ENCODE results near the gene C15orf40. TPM values are rescaled to one million over a fixed set of nuclear protein-coding genes. Genes with fewer than 3 reads are reported as not detected.
A peak's percentile ranks its signal among the peaks of the same experiment; 100 is the strongest.

The C15orf40 gene
- polyA plus RNA-seq (2013, experiment 1 of 2), result 15.4 TPM
- 13.8 TPM for polyA plus RNA-seq (2013, experiment 2 of 2)

- Histone ChIP-seq H3K27me3 (ENCODE audit: control insufficient read depth in 1 of 2, insufficient read depth in 1 of 2, low read length in 2 of 2) (no peaks in the 10 kb centered on the region), H4K8ac (ENCODE audit: low read length) (peak within 1 kb of the TSS; percentile 99), H2AFZ (ENCODE audit: low read depth, low read length) (peak within 1 kb of the TSS; percentile 87), H3K4ac (ENCODE audit: low read depth in 1 of 2, low read length in 2 of 2) (peak within 1 kb of the TSS; percentile 85 to 91), H3K18ac (ENCODE audit: low read depth in 1 of 2, low read length in 2 of 2) (peak within 1 kb of the TSS; percentile 82 to 85), H3K9me3 (ENCODE audit: control insufficient read depth, low read length) (no peaks in the 10 kb centered on the region), H2BK12ac (ENCODE audit: low read length in 2 of 2) (peak within 1 kb of the TSS in 1 of 2 experiments; percentile 0), H3K4me3 (ENCODE audit: insufficient read depth in 1 of 2, low read depth in 1 of 2, low read length in 2 of 2) (peak within 1 kb of the TSS; percentile 85 to 96), H3K14ac (ENCODE audit: low read length in 2 of 2) (peak within 1 kb of the TSS in 1 of 2 experiments; percentile 86), H2AK5ac (ENCODE audit: low read length, severe bottlenecking) (peak within 1 kb of the TSS; percentile 53), H2BK120ac (ENCODE audit: low read depth, low read length) (no peak within 1 kb of the TSS), H3K4me1 (ENCODE audit: control insufficient read depth, insufficient read depth, low read depth, low read length) (peaks cover 5% of the 10 kb centered on the region), H3K36me3 (ENCODE audit: control insufficient read depth in 1 of 2, insufficient read depth in 2 of 2, low read depth in 1 of 2, low read length in 2 of 2) (peaks cover 16 to 38% of the 10 kb centered on the region in 2 experiments), H2BK15ac (ENCODE audit: low read depth, poor library complexity, severe bottlenecking) (peak within 1 kb of the TSS; percentile 20), H3K4me2 (ENCODE audit: low read length, poor library complexity, severe bottlenecking) (peak within 1 kb of the TSS; percentile 53), H3K23ac (ENCODE audit: low read length in 2 of 2) (no peak within 1 kb of the TSS), H4K91ac (ENCODE audit: low read length) (peak within 1 kb of the TSS; percentile 97), H2BK5ac (ENCODE audit: low read depth, low read length, poor library complexity, severe bottlenecking) (no peak within 1 kb of the TSS), H3K9ac (ENCODE audit: low read length) (peak within 1 kb of the TSS; percentile 94), H3K79me1 (replicated peaks; ENCODE audit: low read length, poor library complexity, severe bottlenecking) (peaks cover 21% of the 10 kb centered on the region), H3K27ac (ENCODE audit: low read length, poor library complexity, severe bottlenecking) (peak within 1 kb of the TSS; percentile 70)
- DNase-seq, result peak; percentile 89
- 10% methylated on average over 60 of the region's 64 CpGs for WGBS
Observed at GRCh38 chr15:83011271-83012075, at the start of gene C15orf40. Gene C15orf40, minus strand, starts transcription at chr15:83011639. Its CDS starts 32 bp downstream, at chr15:83011607.

- Histone ChIP-seq H3K9me3 (ENCODE audit: control insufficient read depth, low read length) (no peaks in the 10 kb centered on the region), H3K27ac (ENCODE audit: low read length, poor library complexity, severe bottlenecking) (no peak overlapping the region), H3K14ac (ENCODE audit: low read length in 2 of 2) (no peak overlapping the region), H3K36me3 (ENCODE audit: control insufficient read depth in 1 of 2, insufficient read depth in 2 of 2, low read depth in 1 of 2, low read length in 2 of 2) (peaks cover 10 to 28% of the 10 kb centered on the region in 2 experiments), H3K4me1 (ENCODE audit: control insufficient read depth, insufficient read depth, low read depth, low read length) (peaks cover 3% of the 10 kb centered on the region), H4K8ac (ENCODE audit: low read length) (no peak overlapping the region), H2BK5ac (ENCODE audit: low read depth, low read length, poor library complexity, severe bottlenecking) (no peak overlapping the region), H2BK120ac (ENCODE audit: low read depth, low read length) (no peak overlapping the region), H3K4me2 (ENCODE audit: low read length, poor library complexity, severe bottlenecking) (no peak overlapping the region), H3K9ac (ENCODE audit: low read length) (no peak overlapping the region), H3K79me1 (replicated peaks; ENCODE audit: low read length, poor library complexity, severe bottlenecking) (peaks cover 6% of the 10 kb centered on the region), H3K18ac (ENCODE audit: low read depth in 1 of 2, low read length in 2 of 2) (no peak overlapping the region), H3K23ac (ENCODE audit: low read length in 2 of 2) (no peak overlapping the region), H3K27me3 (ENCODE audit: control insufficient read depth in 1 of 2, insufficient read depth in 1 of 2, low read length in 2 of 2) (no peaks in the 10 kb centered on the region), H2AK5ac (ENCODE audit: low read length, severe bottlenecking) (no peak overlapping the region), H2BK15ac (ENCODE audit: low read depth, poor library complexity, severe bottlenecking) (no peak overlapping the region), H4K91ac (ENCODE audit: low read length) (no peak overlapping the region), H2AFZ (ENCODE audit: low read depth, low read length) (no peak overlapping the region), H3K4me3 (ENCODE audit: insufficient read depth in 1 of 2, low read depth in 1 of 2, low read length in 2 of 2) (no peak overlapping the region), H3K4ac (ENCODE audit: low read depth in 1 of 2, low read length in 2 of 2) (no peak overlapping the region), H2BK12ac (ENCODE audit: low read length in 2 of 2) (no peak overlapping the region)
- 93% methylated on average over 6 of the region's 7 CpGs for WGBS
- no peak for DNase-seq
Observed at GRCh38 chr15:83057696-83058376, 46.4 kb upstream of the C15orf40 start.

- Histone ChIP-seq H3K4ac (ENCODE audit: low read depth in 1 of 2, low read length in 2 of 2) (no peak overlapping the region), H3K9me3 (ENCODE audit: control insufficient read depth, low read length) (no peaks in the 10 kb centered on the region), H4K8ac (ENCODE audit: low read length) (no peak overlapping the region), H3K79me1 (replicated peaks; ENCODE audit: low read length, poor library complexity, severe bottlenecking) (peaks cover 7% of the 10 kb centered on the region), H3K4me2 (ENCODE audit: low read length, poor library complexity, severe bottlenecking) (no peak overlapping the region), H3K9ac (ENCODE audit: low read length) (no peak overlapping the region), H3K18ac (ENCODE audit: low read depth in 1 of 2, low read length in 2 of 2) (no peak overlapping the region), H2BK15ac (ENCODE audit: low read depth, poor library complexity, severe bottlenecking) (no peak overlapping the region), H2AFZ (ENCODE audit: low read depth, low read length) (no peak overlapping the region), H3K27ac (ENCODE audit: low read length, poor library complexity, severe bottlenecking) (no peak overlapping the region), H3K23ac (ENCODE audit: low read length in 2 of 2) (no peak overlapping the region), H3K14ac (ENCODE audit: low read length in 2 of 2) (no peak overlapping the region), H3K4me1 (ENCODE audit: control insufficient read depth, insufficient read depth, low read depth, low read length) (peaks cover 3% of the 10 kb centered on the region), H3K27me3 (ENCODE audit: control insufficient read depth in 1 of 2, insufficient read depth in 1 of 2, low read length in 2 of 2) (no peaks in the 10 kb centered on the region), H2BK12ac (ENCODE audit: low read length in 2 of 2) (no peak overlapping the region), H3K36me3 (ENCODE audit: control insufficient read depth in 1 of 2, insufficient read depth in 2 of 2, low read depth in 1 of 2, low read length in 2 of 2) (peaks cover 11 to 32% of the 10 kb centered on the region in 2 experiments), H3K4me3 (ENCODE audit: insufficient read depth in 1 of 2, low read depth in 1 of 2, low read length in 2 of 2) (no peak overlapping the region), H2BK5ac (ENCODE audit: low read depth, low read length, poor library complexity, severe bottlenecking) (no peak overlapping the region), H2BK120ac (ENCODE audit: low read depth, low read length) (no peak overlapping the region), H4K91ac (ENCODE audit: low read length) (no peak overlapping the region), H2AK5ac (ENCODE audit: low read length, severe bottlenecking) (no peak overlapping the region)
- no peak for DNase-seq
- WGBS, result 80% methylated on average over 1 of the region's 1 CpG
Observed at GRCh38 chr15:83057002-83057401, 45.6 kb upstream of the C15orf40 start.

DNA sequence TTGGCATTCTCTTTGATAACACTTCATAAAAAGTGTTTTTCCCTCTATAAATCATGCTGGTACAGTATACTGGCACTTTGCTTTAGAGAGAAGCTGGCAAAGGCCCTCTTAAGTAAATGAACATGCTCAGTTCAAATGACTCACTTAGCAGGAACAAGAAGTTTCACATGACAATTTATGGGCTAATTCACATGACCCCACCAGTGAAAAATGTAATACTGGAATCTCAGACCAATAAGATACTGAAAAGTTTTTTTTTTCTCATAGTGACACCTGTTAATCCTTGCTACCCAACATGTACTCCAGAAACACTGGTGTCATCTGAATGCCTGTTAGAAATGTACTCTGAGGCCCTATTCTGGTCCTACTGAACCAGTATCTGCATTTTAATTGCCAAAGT lies 41.7 kb upstream of the C15orf40 start:
- no peak overlapping the region for H4K91ac ChIP-seq (ENCODE audit: low read length)
- H3K79me1 ChIP-seq (replicated peaks; ENCODE audit: low read length, poor library complexity, severe bottlenecking), result peaks cover 12% of the 10 kb centered on the region
- no peaks in the 10 kb centered on the region for H3K27me3 ChIP-seq (ENCODE audit: control insufficient read depth in 1 of 2, insufficient read depth in 1 of 2, low read length in 2 of 2)
- DNase-seq, result peak; percentile 87
- H3K27ac ChIP-seq (ENCODE audit: low read length, poor library complexity, severe bottlenecking), result no peak overlapping the region
- H3K4me2 ChIP-seq (ENCODE audit: low read length, poor library complexity, severe bottlenecking), result no peak overlapping the region
- H2BK12ac ChIP-seq (ENCODE audit: low read length in 2 of 2), result no peak overlapping the region
- H3K4me1 ChIP-seq (ENCODE audit: control insufficient read depth, insufficient read depth, low read depth, low read length), result peaks cover 1% of the 10 kb centered on the region
- peak overlapping the region; percentile 17 for H3K9ac ChIP-seq (ENCODE audit: low read length)
- peaks cover 14 to 61% of the 10 kb centered on the region in 2 experiments for H3K36me3 ChIP-seq (ENCODE audit: control insufficient read depth in 1 of 2, insufficient read depth in 2 of 2, low read depth in 1 of 2, low read length in 2 of 2)
- no peak overlapping the region for H2AK5ac ChIP-seq (ENCODE audit: low read length, severe bottlenecking)
- no peak overlapping the region for H3K23ac ChIP-seq (ENCODE audit: low read length in 2 of 2)
- no peak overlapping the region for H3K18ac ChIP-seq (ENCODE audit: low read depth in 1 of 2, low read length in 2 of 2)
- H3K14ac ChIP-seq (ENCODE audit: low read length in 2 of 2), result no peak overlapping the region
- H3K4me3 ChIP-seq (ENCODE audit: insufficient read depth in 1 of 2, low read depth in 1 of 2, low read length in 2 of 2), result no peak overlapping the region
- H2AFZ ChIP-seq (ENCODE audit: low read depth, low read length), result no peak overlapping the region
- no peak overlapping the region for H2BK5ac ChIP-seq (ENCODE audit: low read depth, low read length, poor library complexity, severe bottlenecking)
- no peaks in the 10 kb centered on the region for H3K9me3 ChIP-seq (ENCODE audit: control insufficient read depth, low read length)
- no peak overlapping the region for H2BK15ac ChIP-seq (ENCODE audit: low read depth, poor library complexity, severe bottlenecking)
- no peak overlapping the region for H4K8ac ChIP-seq (ENCODE audit: low read length)
- H3K4ac ChIP-seq (ENCODE audit: low read depth in 1 of 2, low read length in 2 of 2), result no peak overlapping the region
- H2BK120ac ChIP-seq (ENCODE audit: low read depth, low read length), result no peak overlapping the region
